ENCODE results near the gene NSMCE3. TPM values are rescaled to one million over a fixed set of nuclear protein-coding genes. Genes with fewer than 3 reads are reported as not detected.

The NSMCE3 gene
- polyA plus RNA-seq, 4 donors: 8.8 to 11.2 (median 9.3) TPM

- no peak for DNase-seq (ENCODE audit: low read depth in 4 of 4, low spot score in 2 of 4)
These were observed 46.0 kb downstream of the NSMCE3 start for GRCh38 chr15:29223640-29224039.

GRCh38 chr15:29222129-29222853, 47.3 kb downstream of the NSMCE3 start:
- no peak for DNase-seq (ENCODE audit: low read depth in 4 of 4, low spot score in 2 of 4)

DNA sequence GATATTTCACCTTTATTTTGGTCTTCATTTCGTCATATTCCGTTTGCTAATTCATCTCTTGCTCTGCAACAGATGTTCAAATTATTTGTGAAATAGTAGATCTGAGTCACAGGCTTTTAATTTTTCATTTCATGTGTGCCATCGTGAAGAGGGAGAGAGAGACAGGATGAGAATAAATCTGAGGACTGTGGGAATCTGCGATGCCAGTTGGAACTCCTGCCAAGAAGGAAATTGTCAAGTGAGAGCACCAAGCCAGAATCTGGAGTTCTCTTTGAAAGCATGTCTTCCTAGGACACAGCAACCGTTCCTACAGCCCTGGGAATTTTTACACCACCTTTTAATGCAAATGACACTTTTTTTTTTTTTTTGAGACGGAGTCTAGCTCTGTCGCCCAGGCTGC, 48.8 kb downstream of the NSMCE3 start:
- no peak for DNase-seq (ENCODE audit: low read depth in 4 of 4, low spot score in 2 of 4)

GRCh38 chr15:29216955-29217354, 52.7 kb downstream of the NSMCE3 start:
- DNase-seq (ENCODE audit: low read depth in 4 of 4, low spot score in 2 of 4): no peak
